Stimulated activated CD8-positive, alpha-beta memory T cell treated with anti-CD3 and anti-CD28 coated beads, Interleukin-4, amount 100 ng/mL, for 48 hours (primary cell): ENCODE results near the gene HSD3B7.
"Not testable (repeated sequence)": the region's sequence is repeated elsewhere in the genome, so short reads cannot be mapped to it uniquely, and the experiment has no call there.

Experiments
- DNase-seq: peaks from one replicate; pipeline ENCODE4 v3.0.0-alpha.2; 2020

HSD3B7 gene

GRCh38 chr16:31002250-31002700 lies 17.3 kb downstream of the HSD3B7 start:
- DNase-seq, result no peak

- DNase-seq, result no peak
Measured at GRCh38 chr16:31002862-31003341, 17.9 kb downstream of the HSD3B7 start.

- DNase-seq, result no peak
Measured at GRCh38 chr16:31003744-31004143, 18.7 kb downstream of the HSD3B7 start.

GRCh38 chr16:31004658-31005057 lies 19.7 kb downstream of the HSD3B7 start:
- DNase-seq, result no peak

- DNase-seq, result no peak
Measured at GRCh38 chr16:31005350-31006085, 20.5 kb downstream of the HSD3B7 start.

GRCh38 chr16:31006086-31006385 lies 21.0 kb downstream of the HSD3B7 start:
- no peak for DNase-seq

- no peak for DNase-seq
Measured at GRCh38 chr16:31006589-31006988, 21.6 kb downstream of the HSD3B7 start.

- no peak for DNase-seq
Measured at GRCh38 chr16:31007684-31008083, 22.7 kb downstream of the HSD3B7 start.

GRCh38 chr16:31008149-31008548 lies 23.1 kb downstream of the HSD3B7 start:
- DNase-seq, result no peak

- no peak for DNase-seq
Measured at GRCh38 chr16:31008551-31008950, 23.5 kb downstream of the HSD3B7 start.

- DNase-seq, result no peak
Measured at GRCh38 chr16:31009120-31009519, 24.1 kb downstream of the HSD3B7 start.

- DNase-seq, result no peak
Measured at GRCh38 chr16:31009894-31010584, 25.0 kb downstream of the HSD3B7 start.

- peak; percentile 54 for DNase-seq
Measured at GRCh38 chr16:31010585-31011325, 25.7 kb downstream of the HSD3B7 start, which contains the start of gene STX1B. Gene STX1B (minus strand): TSS chr16:31010638. CDS start chr16:31010396, 242 bp downstream.

- DNase-seq, result not testable (repeated sequence)
Measured at GRCh38 chr16:31011815-31012214, 26.8 kb downstream of the HSD3B7 start.

- DNase-seq, result not testable (repeated sequence)
Measured at GRCh38 chr16:31013292-31013691, 28.3 kb downstream of the HSD3B7 start.

- DNase-seq, result no peak
Measured at GRCh38 chr16:31016018-31016417, 31.0 kb downstream of the HSD3B7 start.

- not testable (repeated sequence) for DNase-seq
Measured at GRCh38 chr16:31017756-31018155, 32.7 kb downstream of the HSD3B7 start.

- no peak for DNase-seq
Measured at GRCh38 chr16:31020536-31020935, 35.5 kb downstream of the HSD3B7 start.

GRCh38 chr16:31022544-31023251 lies 37.7 kb downstream of the HSD3B7 start:
- no peak for DNase-seq

GRCh38 chr16:31023252-31023602 lies 38.2 kb downstream of the HSD3B7 start:
- DNase-seq, result no peak

- DNase-seq, result no peak
Measured at GRCh38 chr16:31023627-31024226, 38.7 kb downstream of the HSD3B7 start.

- no peak for DNase-seq
Measured at GRCh38 chr16:31025339-31025738, 40.3 kb downstream of the HSD3B7 start.

- DNase-seq, result no peak
Measured at GRCh38 chr16:31029272-31029671, 44.3 kb downstream of the HSD3B7 start.
